SU-DHL-6 (cell line): ENCODE results near the gene ITPR2.

ENCODE experiments used
- H2AFZ ChIP-seq: fragments of 200-600 bp; sonication (generic); 2 replicates; pipeline ENCODE4 v1.6.1; 2014; ENCODE audit warnings: low read depth, mild to moderate bottlenecking, moderate library complexity, mixed read lengths, antibody characterized with exemption, low read length; ENCODE audit not compliant: severe bottlenecking
- H3F3A ChIP-seq: fragments of 200-600 bp; shearing (Covaris generic); 2 replicates; pipeline ENCODE4 v1.6.0; 2016; ENCODE audit warnings: antibody characterized with exemption, mild to moderate bottlenecking; ENCODE audit not compliant: insufficient read depth
- H3K27ac ChIP-seq: fragments of 200-600 bp; sonication (generic); 2 replicates; pipeline ENCODE4 v1.5.1; 2016; ENCODE audit warnings: low read depth, mild to moderate bottlenecking, low read length, moderate library complexity, mixed read lengths
- H3K27me3 ChIP-seq: fragments of 200-600 bp; sonication (generic), shearing (Covaris generic); 2 replicates; pipeline ENCODE4 v1.6.0; 2014; ENCODE audit warnings: mild to moderate bottlenecking, low read length
- H3K36me3 ChIP-seq: fragments of 200-600 bp; sonication (generic); 2 replicates; pipeline ENCODE4 v1.6.1; 2014; ENCODE audit warnings: mild to moderate bottlenecking, low read length, mixed read lengths
- H3K4me2 ChIP-seq: fragments of 300-600, 200-600 bp; shearing (Covaris generic), sonication (generic); 2 replicates; pipeline ENCODE4 v1.6.0; 2014; ENCODE audit warnings: low read length, low read depth, mild to moderate bottlenecking; ENCODE audit not compliant: poor library complexity, severe bottlenecking
- H3K4me3 ChIP-seq: fragments of 200-600 bp; sonication (generic); 2 replicates; pipeline ENCODE4 v1.5.1; 2014; ENCODE audit warnings: antibody characterized with exemption, low read length, mild to moderate bottlenecking, mixed read lengths; ENCODE audit not compliant: insufficient read depth, poor library complexity, severe bottlenecking
- H3K79me2 ChIP-seq: fragments of 200-600 bp; sonication (generic); 2 replicates; pipeline ENCODE4 v1.6.1; 2014; ENCODE audit warnings: mild to moderate bottlenecking, low read length, moderate library complexity; ENCODE audit not compliant: insufficient read depth
- H3K9ac ChIP-seq: fragments of 200-600 bp; sonication (generic); 2 replicates; pipeline ENCODE4 v1.7.0; 2014; ENCODE audit warnings: mild to moderate bottlenecking, low read length
- H3K9me2 ChIP-seq: fragments of 200-600 bp; sonication (generic); replicated peaks from 2 replicates; pipeline ENCODE4 v1.6.1; 2014; ENCODE audit warnings: low read length; ENCODE audit not compliant: insufficient read depth
- H3K9me3 ChIP-seq: fragments of 200-600 bp; sonication (generic); 2 replicates; pipeline ENCODE4 v1.6.1; 2014; ENCODE audit warnings: low read length, mixed read lengths; ENCODE audit not compliant: insufficient read depth
- H4K20me1 ChIP-seq: fragments of 200-600 bp; sonication (generic); 2 replicates; pipeline ENCODE4 v1.6.1; 2014; ENCODE audit warnings: low read depth, mild to moderate bottlenecking, antibody characterized with exemption, low read length, moderate library complexity, mixed read lengths
- CTCF ChIP-seq: fragments of 200-600 bp; sonication (generic); IDR thresholded peaks from one replicate; pipeline ENCODE4 v1.5.1; 2017; ENCODE audit warnings: antibody characterized with exemption, mild to moderate bottlenecking, low read length, moderate library complexity; ENCODE audit not compliant: insufficient read depth, poor library complexity, severe bottlenecking
- EZH2phosphoT487 ChIP-seq: fragments of 200-600 bp; sonication (generic), shearing (Covaris generic); conservative IDR thresholded peaks from 2 replicates; pipeline ENCODE4 v1.6.1; 2018; ENCODE audit warnings: mild to moderate bottlenecking, antibody characterized with exemption, low read length, moderate library complexity, mixed read lengths

ITPR2 gene

GRCh38 chr12:26636710-26637328 lies 196.2 kb downstream of the ITPR2 start:
- no peak for TF ChIP-seq EZH2phosphoT487
- TF ChIP-seq CTCF = no peak
- H3K79me2 ChIP-seq = no peaks in the 10 kb centered on the region
- no peak overlapping the region for H3K27ac ChIP-seq
- no peaks in the 10 kb centered on the region for H3K27me3 ChIP-seq
- H3K4me3 ChIP-seq = no peak overlapping the region
- no peaks in the 10 kb centered on the region for H3K9me2 ChIP-seq
- no peak overlapping the region for H3K9ac ChIP-seq
- no peaks in the 10 kb centered on the region for H3K9me3 ChIP-seq
- H3F3A ChIP-seq = no peaks in the 10 kb centered on the region
- no peaks in the 10 kb centered on the region for H4K20me1 ChIP-seq
- H3K4me2 ChIP-seq = no peak overlapping the region
- H2AFZ ChIP-seq = no peak overlapping the region
- H3K36me3 ChIP-seq = no peaks in the 10 kb centered on the region

- no peak overlapping the region for H3K4me3 ChIP-seq
- no peaks in the 10 kb centered on the region for H3K36me3 ChIP-seq
- H3K9me2 ChIP-seq = no peaks in the 10 kb centered on the region
- H3K9ac ChIP-seq = no peak overlapping the region
- no peak overlapping the region for H2AFZ ChIP-seq
- H3K79me2 ChIP-seq = no peaks in the 10 kb centered on the region
- TF ChIP-seq EZH2phosphoT487 = no peak
- TF ChIP-seq CTCF = no peak
- H3K9me3 ChIP-seq = no peaks in the 10 kb centered on the region
- no peaks in the 10 kb centered on the region for H3F3A ChIP-seq
- no peak overlapping the region for H3K27ac ChIP-seq
- no peaks in the 10 kb centered on the region for H3K27me3 ChIP-seq
- H3K4me2 ChIP-seq = no peak overlapping the region
- no peaks in the 10 kb centered on the region for H4K20me1 ChIP-seq
These were observed 199.3 kb downstream of the ITPR2 start for GRCh38 chr12:26633591-26634210.

- TF ChIP-seq CTCF (no peak), EZH2phosphoT487 (no peak)
- Histone ChIP-seq H2AFZ (no peak overlapping the region), H3K9ac (no peak overlapping the region), H3K27ac (no peak overlapping the region), H3K36me3 (no peaks in the 10 kb centered on the region), H3K9me2 (no peaks in the 10 kb centered on the region), H3F3A (no peaks in the 10 kb centered on the region), H3K9me3 (no peaks in the 10 kb centered on the region), H3K4me2 (no peak overlapping the region), H3K79me2 (no peaks in the 10 kb centered on the region), H3K27me3 (no peaks in the 10 kb centered on the region), H4K20me1 (no peaks in the 10 kb centered on the region), H3K4me3 (no peak overlapping the region)
These were observed 200.2 kb downstream of the ITPR2 start for GRCh38 chr12:26632756-26633155.
